DOHH2 (cell line): Measurements from ENCODE around the gene GNAT1.

Source experiments
- H3F3A ChIP-seq: fragments of 200-600 bp; sonication (generic), shearing (Covaris generic); 2 replicates; pipeline ENCODE4 v1.6.0; 2016; ENCODE audit warnings: antibody characterized with exemption, mild to moderate bottlenecking; ENCODE audit not compliant: control insufficient read depth, insufficient read depth
- H3K27ac ChIP-seq: fragments of 200-600 bp; sonication (generic); 2 replicates; pipeline ENCODE4 v1.5.1; 2014; ENCODE audit warnings: low read depth, mild to moderate bottlenecking, low read length, moderate library complexity
- H3K27me3 ChIP-seq: fragments of 200-600 bp; sonication (generic); 2 replicates; pipeline ENCODE4 v1.6.1; 2014; ENCODE audit warnings: mild to moderate bottlenecking, low read length, mixed read lengths; ENCODE audit not compliant: control insufficient read depth
- H3K36me3 ChIP-seq: fragments of 200-600 bp; sonication (generic); 2 replicates; pipeline ENCODE4 v1.6.1; 2014; ENCODE audit warnings: mild to moderate bottlenecking, low read length, moderate library complexity, mixed read lengths; ENCODE audit not compliant: control insufficient read depth
- H3K4me1 ChIP-seq: fragments of 200-600 bp; sonication (generic); 2 replicates; pipeline ENCODE4 v1.6.1; 2014; ENCODE audit warnings: mild to moderate bottlenecking, low read length, mixed read lengths; ENCODE audit not compliant: control insufficient read depth
- H3K4me2 ChIP-seq: fragments of 200-600 bp; sonication (generic); 2 replicates; pipeline ENCODE4 v1.6.0; 2014; ENCODE audit warnings: mild to moderate bottlenecking, low read length, moderate library complexity
- H3K4me3 ChIP-seq: fragments of 200-600 bp; sonication (generic); 2 replicates; pipeline ENCODE4 v1.5.1; 2014; ENCODE audit warnings: mild to moderate bottlenecking, low read length, mixed read lengths
- H3K79me2 ChIP-seq: fragments of 200-600 bp; sonication (generic); 2 replicates; pipeline ENCODE4 v1.6.1; 2014; ENCODE audit warnings: mild to moderate bottlenecking, low read length, mixed read lengths; ENCODE audit not compliant: control insufficient read depth
- H3K9me2 ChIP-seq: fragments of 200-600 bp; sonication (generic); replicated peaks from 2 replicates; pipeline ENCODE4 v1.6.1; 2014; ENCODE audit warnings: mild to moderate bottlenecking, low read length, mixed read lengths; ENCODE audit not compliant: control insufficient read depth
- H3K9me3 ChIP-seq: fragments of 200-600 bp; sonication (generic); 2 replicates; pipeline ENCODE4 v1.6.1; 2014; ENCODE audit warnings: antibody characterized with exemption, low read length, mixed read lengths; ENCODE audit not compliant: control insufficient read depth, insufficient read depth
- H4K20me1 ChIP-seq: fragments of 200-600 bp; sonication (generic); 2 replicates; pipeline ENCODE4 v1.6.0; 2014; ENCODE audit warnings: low read depth, mild to moderate bottlenecking, antibody characterized with exemption, low read length, moderate library complexity; ENCODE audit not compliant: control insufficient read depth, insufficient read depth
- EZH2phosphoT487 ChIP-seq: fragments of 200-600 bp; sonication (generic); IDR thresholded peaks from 2 replicates; pipeline ENCODE4 v1.6.1; 2017; ENCODE audit warnings: borderline replicate concordance, mild to moderate bottlenecking, antibody characterized with exemption, low read length, moderate library complexity, mixed read lengths
- TF ChIP-seq, protein P1 (sequence below): fragments of 200-600 bp; sonication (generic); IDR thresholded peaks from one replicate; pipeline ENCODE4 v1.5.1; 2014; ENCODE audit warnings: antibody characterized with exemption, mild to moderate bottlenecking, low read depth, low read length; ENCODE audit not compliant: poor library complexity, severe bottlenecking

Gene GNAT1

GRCh38 chr3:50154476-50154839, 37.0 kb upstream of the GNAT1 start:
- H3K27ac ChIP-seq, result no peak overlapping the region
- peaks cover 35% of the 10 kb centered on the region for H3K27me3 ChIP-seq
- no peaks in the 10 kb centered on the region for H3F3A ChIP-seq
- peak overlapping the region; percentile 71 for H3K4me2 ChIP-seq
- peak overlapping the region; percentile 71 for H3K4me3 ChIP-seq
- peaks cover 21% of the 10 kb centered on the region for H3K4me1 ChIP-seq
- TF ChIP-seq EZH2phosphoT487, result no peak
- TF ChIP-seq, protein P1, sequence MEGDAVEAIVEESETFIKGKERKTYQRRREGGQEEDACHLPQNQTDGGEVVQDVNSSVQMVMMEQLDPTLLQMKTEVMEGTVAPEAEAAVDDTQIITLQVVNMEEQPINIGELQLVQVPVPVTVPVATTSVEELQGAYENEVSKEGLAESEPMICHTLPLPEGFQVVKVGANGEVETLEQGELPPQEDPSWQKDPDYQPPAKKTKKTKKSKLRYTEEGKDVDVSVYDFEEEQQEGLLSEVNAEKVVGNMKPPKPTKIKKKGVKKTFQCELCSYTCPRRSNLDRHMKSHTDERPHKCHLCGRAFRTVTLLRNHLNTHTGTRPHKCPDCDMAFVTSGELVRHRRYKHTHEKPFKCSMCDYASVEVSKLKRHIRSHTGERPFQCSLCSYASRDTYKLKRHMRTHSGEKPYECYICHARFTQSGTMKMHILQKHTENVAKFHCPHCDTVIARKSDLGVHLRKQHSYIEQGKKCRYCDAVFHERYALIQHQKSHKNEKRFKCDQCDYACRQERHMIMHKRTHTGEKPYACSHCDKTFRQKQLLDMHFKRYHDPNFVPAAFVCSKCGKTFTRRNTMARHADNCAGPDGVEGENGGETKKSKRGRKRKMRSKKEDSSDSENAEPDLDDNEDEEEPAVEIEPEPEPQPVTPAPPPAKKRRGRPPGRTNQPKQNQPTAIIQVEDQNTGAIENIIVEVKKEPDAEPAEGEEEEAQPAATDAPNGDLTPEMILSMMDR, result peak; percentile 51
- no peaks in the 10 kb centered on the region for H3K79me2 ChIP-seq
- H4K20me1 ChIP-seq, result no peaks in the 10 kb centered on the region
- no peaks in the 10 kb centered on the region for H3K9me2 ChIP-seq
- H3K36me3 ChIP-seq, result no peaks in the 10 kb centered on the region
- H3K9me3 ChIP-seq, result no peaks in the 10 kb centered on the region

DNA sequence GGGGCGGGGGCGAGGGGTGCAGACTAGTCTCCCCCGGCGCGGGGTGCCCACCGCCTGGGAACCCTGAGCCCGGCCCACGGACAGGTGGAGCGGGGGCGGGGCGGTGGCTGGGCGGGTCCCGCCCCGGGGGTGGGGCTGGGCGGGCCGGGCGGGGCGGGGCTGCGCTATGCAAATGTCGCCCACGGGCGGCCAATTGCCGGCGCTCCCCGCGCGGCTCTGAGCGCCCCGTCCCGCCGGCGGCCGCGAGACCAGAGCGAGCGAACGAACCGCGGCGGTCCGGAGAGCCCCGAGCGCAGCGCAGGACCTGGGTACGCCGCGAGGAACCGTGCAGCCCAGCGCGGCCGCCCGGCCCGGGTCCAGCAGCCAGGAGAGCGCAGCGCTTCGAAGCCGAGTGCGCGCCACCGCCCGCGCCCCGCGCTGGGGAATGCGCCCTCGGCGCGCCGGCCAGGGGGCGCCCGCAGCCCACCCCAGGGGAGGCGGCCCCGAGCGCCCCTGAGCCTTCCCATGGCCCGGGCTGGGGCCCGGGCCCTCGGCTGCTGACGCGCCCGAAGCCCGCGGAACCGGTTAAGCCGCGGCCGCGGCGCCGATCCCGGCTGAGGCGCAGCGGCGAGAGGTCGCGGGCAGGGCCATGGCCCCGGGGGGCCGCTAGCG, 36.4 kb upstream of the GNAT1 start, which contains the start of gene SEMA3F:
TSS of gene SEMA3F (plus strand) at position 485 of the 651 bp plus-strand sequence. CDS start 4,299 bp downstream, outside the sequence.
- Histone ChIP-seq H3K4me3 (peak within 1 kb of the TSS; percentile 71), H3K4me1 (peaks cover 21% of the 10 kb centered on the region), H4K20me1 (no peaks in the 10 kb centered on the region), H3K9me3 (no peaks in the 10 kb centered on the region), H3K9me2 (no peaks in the 10 kb centered on the region), H3K36me3 (no peaks in the 10 kb centered on the region), H3K4me2 (peak within 1 kb of the TSS; percentile 71), H3K27me3 (peaks cover 35% of the 10 kb centered on the region), H3K27ac (no peak within 1 kb of the TSS), H3F3A (no peaks in the 10 kb centered on the region), H3K79me2 (no peaks in the 10 kb centered on the region)
- TF ChIP-seq, protein P1, result no peak
- no peak for TF ChIP-seq EZH2phosphoT487

DNA sequence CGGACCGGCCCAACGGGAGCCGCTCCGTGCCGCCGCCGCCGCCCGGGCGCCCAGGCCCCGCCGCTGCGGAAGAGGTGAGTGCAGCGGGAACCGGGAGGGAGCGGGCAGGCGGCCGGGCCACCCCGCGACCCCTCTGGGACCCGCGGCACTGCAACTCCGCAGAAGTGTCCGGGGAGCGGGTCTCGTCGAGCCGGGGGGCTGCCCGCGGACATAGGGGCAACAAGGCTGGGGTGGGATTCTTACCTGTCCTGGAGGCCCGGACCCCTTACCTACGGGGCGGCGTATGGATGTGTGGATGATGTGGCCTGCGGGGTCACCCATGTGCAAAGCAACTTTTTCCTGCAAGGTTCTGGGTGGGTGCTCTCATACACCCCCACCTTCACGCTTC, 35.9 kb upstream of the GNAT1 start:
- Histone ChIP-seq H3K36me3 (no peaks in the 10 kb centered on the region), H3F3A (no peaks in the 10 kb centered on the region), H4K20me1 (no peaks in the 10 kb centered on the region), H3K4me1 (peaks cover 21% of the 10 kb centered on the region), H3K9me3 (no peaks in the 10 kb centered on the region), H3K4me2 (peak overlapping the region; percentile 71), H3K9me2 (no peaks in the 10 kb centered on the region), H3K79me2 (no peaks in the 10 kb centered on the region), H3K27ac (no peak overlapping the region), H3K27me3 (peaks cover 35% of the 10 kb centered on the region), H3K4me3 (peak overlapping the region; percentile 65; the same call in 1 of the 2 replicates)
- peak; percentile 28; the same call in 1 of the 2 replicates for TF ChIP-seq EZH2phosphoT487
- TF ChIP-seq, protein P1, result no peak
